K562 (cell line): Measurements from ENCODE around the gene NPAS1. TPM values are rescaled to one million over a fixed set of nuclear protein-coding genes. Genes with fewer than 3 reads are reported as not detected.
A peak's percentile ranks its signal among the peaks of the same experiment; 100 is the strongest.

Source experiments
- ATAC-seq: fragments of 200-7000 bp; cut with Tn5 transposase; 3 replicates; pipeline ENCODE4 v1.9.1; 2020; ENCODE audit warnings: moderate library complexity
- BruUV-seq: library from RNA; stranded (reverse); fragments of 400-500 nt; replicated peaks from 2 replicates; lab custom pipeline; 2021; lab: Mats Ljungman, UMichigan
- CTCF ChIA-PET: fragments of 300-600 bp; formaldehyde crosslinking; extraction: SDS; loops from one replicate; lab custom pipeline; 2021; ENCODE audit warnings: low intra/inter-chr PET ratio; lab: Yijun Ruan, JAX
- POLR2A ChIA-PET: fragments of 300-600, 350-650 bp; sonication (Branson Sonifier 250); formaldehyde crosslinking; extraction: SDS; loops from one replicate; lab custom pipeline; 2021; ENCODE audit warnings: antibody characterized with exemption, inconsistent platforms; lab: Yijun Ruan, JAX
- DNase-seq, 4 experiments: peaks; one replicate each; pipeline versions ENCODE4 v3.0.0 to v3.0.0-alpha.2; 2011 to 2018; ENCODE audit warnings: low spot score in 3 of 4, mixed read lengths in 3 of 4; ENCODE audit errors: extremely low read depth in 1 of 4
- FAIRE-seq: peaks from 2 replicates; lab custom pipeline; 2011; peaks lifted over from hg19 to GRCh38; lab: Jason Lieb, UNC
- H2AFZ ChIP-seq: 2 replicates; pipeline ENCODE4 v1.6.0; 2011; ENCODE audit warnings: low read depth, low read length, control low read depth, inconsistent platforms
- H3K27ac ChIP-seq: fragments of 200-600 bp; 3 replicates; pipeline ENCODE4 v1.8.0; 2011; ENCODE audit warnings: low read depth, mild to moderate bottlenecking, control low read depth, inconsistent platforms, low read length, moderate library complexity, mixed read lengths; ENCODE audit errors: extremely low read depth
- H3K27me3 ChIP-seq, 2 experiments: fragments of 300-600 bp in 1 of 2; 2 replicates in 1 of 2; 3 replicates in 1 of 2; pipeline versions ENCODE4 v1.6.0 to v1.8.0; 2011; ENCODE audit warnings: inconsistent platforms in 2 of 2, low read length in 2 of 2, mild to moderate bottlenecking in 1 of 2, mixed read lengths in 1 of 2, moderate library complexity in 1 of 2; ENCODE audit not compliant: control insufficient read depth in 2 of 2, insufficient read depth in 2 of 2
- H3K36me3 ChIP-seq: fragments of 300-600 bp; 3 replicates; pipeline ENCODE4 v1.8.0; 2011; ENCODE audit warnings: mild to moderate bottlenecking, low read length, inconsistent platforms; ENCODE audit not compliant: control insufficient read depth, insufficient read depth
- H3K4me1 ChIP-seq, 2 experiments: fragments of 200-600 bp in 1 of 2; replicated peaks in 1 of 2; 2 replicates in 1 of 2; 3 replicates in 1 of 2; pipeline versions ENCODE4 v1.5.1 to v1.8.0; 2011; ENCODE audit warnings: inconsistent platforms in 2 of 2, low read length in 2 of 2, mild to moderate bottlenecking in 1 of 2, mixed read lengths in 1 of 2, moderate library complexity in 1 of 2; ENCODE audit not compliant: control insufficient read depth in 2 of 2, insufficient read depth in 2 of 2
- H3K4me2 ChIP-seq: 2 replicates; pipeline ENCODE4 v1.6.1; 2011; ENCODE audit warnings: low read length, control low read depth, inconsistent platforms, mixed read lengths; ENCODE audit not compliant: insufficient read depth
- H3K4me3 ChIP-seq: fragments of 200-600 bp; sonication (generic), shearing (Covaris generic); 2 replicates; pipeline ENCODE4 v1.5.1; 2016; ENCODE audit warnings: control low read depth, inconsistent platforms
- H3K79me2 ChIP-seq: fragments of 200-600 bp; 3 replicates; pipeline ENCODE4 v1.8.0; 2011; ENCODE audit warnings: low read length, inconsistent platforms; ENCODE audit not compliant: control insufficient read depth, insufficient read depth
- H3K9ac ChIP-seq, 2 experiments: 2 replicates each; pipeline versions ENCODE4 v1.6.0 to v1.6.1; 2011; ENCODE audit warnings: low read depth in 2 of 2, low read length in 2 of 2, control low read depth in 1 of 2, inconsistent platforms in 1 of 2, mild to moderate bottlenecking in 1 of 2, mixed read lengths in 1 of 2; ENCODE audit not compliant: insufficient read depth in 1 of 2
- H3K9me1 ChIP-seq: one replicate; pipeline ENCODE4 v1.6.0; 2011; ENCODE audit warnings: inconsistent platforms, mild to moderate bottlenecking, low read length, moderate library complexity; ENCODE audit not compliant: control insufficient read depth, insufficient read depth
- H3K9me3 ChIP-seq: replicated peaks from 2 replicates; pipeline ENCODE4 v1.5.1; 2011; ENCODE audit warnings: low read depth, low read length, inconsistent platforms; ENCODE audit not compliant: control insufficient read depth, insufficient read depth
- H4K20me1 ChIP-seq: replicated peaks from 2 replicates; pipeline ENCODE4 v1.6.1; 2011; ENCODE audit warnings: low read length, inconsistent platforms, mixed read lengths; ENCODE audit not compliant: control insufficient read depth, insufficient read depth
- KLF16 ChIP-seq: IDR thresholded peaks from 2 replicates; pipeline ENCODE4 v1.6.1; 2016; ENCODE audit warnings: antibody characterized with exemption
- POLR2G ChIP-seq: fragments of 200-400 bp; formaldehyde crosslinking; IDR thresholded peaks from 2 replicates; pipeline ENCODE4 v1.6.1; 2017; ENCODE audit warnings: low read depth, mild to moderate bottlenecking, antibody characterized with exemption, low read length, moderate library complexity
- SIX5 ChIP-seq, 2 experiments: IDR thresholded peaks; 2 replicates each; pipeline ENCODE4 v1.6.1; 2011; ENCODE audit warnings: low read length in 2 of 2, borderline replicate concordance in 1 of 2, low read depth in 1 of 2, mild to moderate bottlenecking in 1 of 2, moderate library complexity in 1 of 2; ENCODE audit not compliant: insufficient read depth in 1 of 2
- ZFP36 ChIP-seq: fragments of 150-350 bp; IDR thresholded peaks from 2 replicates; pipeline ENCODE4 v1.6.1; 2018; ENCODE audit warnings: low read length, low read depth; ENCODE audit not compliant: partially characterized antibody
- ZKSCAN3 ChIP-seq: fragments of 250-450 bp; sonication (Bioruptor Pico); IDR thresholded peaks from 2 replicates; pipeline ENCODE4 v1.4.0; 2020
- ZNF354B ChIP-seq: fragments of 250-450 bp; sonication (Bioruptor Pico); IDR thresholded peaks from 2 replicates; pipeline ENCODE4 v1.4.0; 2020
- WGBS: fragments of 100-300 bp; shearing (Covaris generic); methylation state at CpG from one replicate; pipeline ENCODE4 v1.1.6; 2016; ENCODE audit warnings: low coverage, mixed read lengths; ENCODE audit not compliant: insufficient coverage; ENCODE audit errors: missing lambda C conversion rate; 5-methylcytosine and 5-hydroxymethylcytosine counted together
- in situ Hi-C: fragments of 300-500 bp; cut with MboI; formaldehyde crosslinking; loops from 4 replicates; pipeline ENCODE4 v1.15.0; 2018; ENCODE audit warnings: inconsistent platforms, mixed read lengths
- intact Hi-C: fragments of 100-400 bp; cut with micrococcal nuclease; formaldehyde crosslinking; loops from 2 replicates; pipeline ENCODE4 v1.14.2; 2022
- polyA plus RNA-seq, 8 experiments: library from polyadenylated mRNA; depleted of rRNA in 4 of 8; stranded (reverse) in 5 of 8; unstranded in 3 of 8; fragments of >200 nt; fragmentation: Nextera tagmentation in 2 of 8; fragmentation: Illumina TruSeq in 1 of 8; extraction: Ambion mirVana in 2 of 8; extraction: Trizol in 1 of 8; gene quantifications; 2 replicates each; pipeline versions ENCODE4 v1.2.1 to v1.2.3, GENCODE V29; 2011 to 2014; ENCODE audit warnings: inconsistent platforms in 1 of 8, missing spikeins in 1 of 8
- total RNA-seq, 7 experiments: library from RNA; depleted of rRNA in 6 of 7; stranded (reverse); fragments of >200 nt in 6 of 7; fragmentation: Illumina TruSeq in 2 of 7; extraction: Trizol in 2 of 7; gene quantifications; 2 replicates each; pipeline versions ENCODE4 v1.2.1 to v1.2.3, GENCODE V29; 2011 to 2021; ENCODE audit warnings: low replicate concordance in 1 of 7
- TF ChIP-seq, protein P1 (sequence below): fragments of 200-800 bp; sonication (Bioruptor generic); IDR thresholded peaks from 2 replicates; pipeline ENCODE4 v1.6.1; 2016; ENCODE audit warnings: missing genetic modification characterization, missing compliant biosample characterization

Gene NPAS1
- total and polyA plus RNA-seq, 9 of the 15 experiments (the other 6 are each of a cell fraction or from before 2014, with no cell fraction given), result 0.58 to 5.3 (median 2.0) TPM; not detected in 2

DNA sequence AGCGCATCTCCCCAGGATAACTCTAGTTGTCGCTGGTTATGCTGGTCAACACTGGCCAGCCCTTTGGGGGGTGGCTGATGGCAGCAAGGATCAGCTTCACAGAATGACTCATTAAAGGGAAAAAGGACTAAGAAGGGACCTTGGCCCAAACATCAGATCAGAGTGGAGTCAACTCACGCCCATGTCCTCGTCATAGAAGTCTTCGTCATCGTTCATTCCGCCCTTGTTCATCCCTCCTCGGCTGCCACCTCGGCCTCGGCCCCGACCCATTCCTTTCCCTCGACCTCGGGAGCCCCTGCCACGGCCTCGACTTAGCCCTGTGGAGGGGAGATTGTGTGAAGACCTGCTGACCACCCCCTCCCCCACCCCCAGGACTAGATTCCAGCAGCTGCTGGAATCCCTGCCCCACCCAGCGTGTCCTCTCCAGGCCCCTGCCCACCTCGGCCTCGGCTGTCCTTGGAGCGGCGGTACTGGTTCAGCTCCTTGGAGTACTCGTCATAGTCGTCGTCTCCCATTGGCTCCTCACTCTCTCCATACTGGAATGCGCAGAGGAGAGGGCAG, 65.3 kb downstream of the NPAS1 start:
- POLR2A ChIA-PET, result no interaction called here
- BruUV-seq, result no TSS peak

DNA sequence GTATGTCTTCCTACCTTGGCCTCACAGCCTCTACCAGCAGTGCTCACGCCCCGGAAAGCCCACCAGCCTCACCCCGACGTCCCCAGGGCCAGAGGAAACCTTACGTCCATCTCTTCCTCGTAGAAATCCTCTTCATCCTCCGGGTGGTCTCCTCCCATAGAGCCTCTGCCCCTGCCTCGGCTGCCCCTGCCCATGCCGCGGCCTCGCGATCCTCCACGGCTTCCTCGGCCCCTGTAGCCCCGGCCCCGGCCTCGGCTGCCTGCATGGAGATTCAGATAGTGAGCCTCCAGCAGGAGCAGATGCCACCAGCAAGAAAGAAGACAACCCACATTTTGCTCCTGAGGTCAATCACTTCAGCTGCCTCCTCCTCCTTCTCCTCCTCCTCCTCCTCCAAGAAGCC, 66.6 kb downstream of the NPAS1 start:
- peaks cover 95% of the 10 kb centered on the region; the same call in 2 of the 3 replicates for H3K36me3 ChIP-seq
- H3K27ac ChIP-seq, result no peak overlapping the region
- in situ Hi-C loops (no loop called here), intact Hi-C loops (no loop called here)
- no peaks in the 10 kb centered on the region for H4K20me1 ChIP-seq
- H3K79me2 ChIP-seq, result no peaks in the 10 kb centered on the region
- BruUV-seq, result no TSS peak
- no peaks in the 10 kb centered on the region for H3K27me3 ChIP-seq
- CTCF ChIA-PET, result no interaction called here
- no peak overlapping the region for H3K4me3 ChIP-seq
- H3K4me1 ChIP-seq, result no peaks in the 10 kb centered on the region
- no peaks in the 10 kb centered on the region for H3K9me3 ChIP-seq
- WGBS, result 99% methylated on average over 15 of the region's 17 CpGs
- FAIRE-seq (no peak), DNase-seq (no peak), ATAC-seq (no peak)
- no peak overlapping the region for H2AFZ ChIP-seq
- POLR2A ChIA-PET, result no interaction called here
- TF ChIP-seq ZFP36, result peak; percentile 67
- TF ChIP-seq KLF16, result no peak
- no peak for TF ChIP-seq ZNF354B (CRISPR knock-in tag)
- TF ChIP-seq, protein P1, sequence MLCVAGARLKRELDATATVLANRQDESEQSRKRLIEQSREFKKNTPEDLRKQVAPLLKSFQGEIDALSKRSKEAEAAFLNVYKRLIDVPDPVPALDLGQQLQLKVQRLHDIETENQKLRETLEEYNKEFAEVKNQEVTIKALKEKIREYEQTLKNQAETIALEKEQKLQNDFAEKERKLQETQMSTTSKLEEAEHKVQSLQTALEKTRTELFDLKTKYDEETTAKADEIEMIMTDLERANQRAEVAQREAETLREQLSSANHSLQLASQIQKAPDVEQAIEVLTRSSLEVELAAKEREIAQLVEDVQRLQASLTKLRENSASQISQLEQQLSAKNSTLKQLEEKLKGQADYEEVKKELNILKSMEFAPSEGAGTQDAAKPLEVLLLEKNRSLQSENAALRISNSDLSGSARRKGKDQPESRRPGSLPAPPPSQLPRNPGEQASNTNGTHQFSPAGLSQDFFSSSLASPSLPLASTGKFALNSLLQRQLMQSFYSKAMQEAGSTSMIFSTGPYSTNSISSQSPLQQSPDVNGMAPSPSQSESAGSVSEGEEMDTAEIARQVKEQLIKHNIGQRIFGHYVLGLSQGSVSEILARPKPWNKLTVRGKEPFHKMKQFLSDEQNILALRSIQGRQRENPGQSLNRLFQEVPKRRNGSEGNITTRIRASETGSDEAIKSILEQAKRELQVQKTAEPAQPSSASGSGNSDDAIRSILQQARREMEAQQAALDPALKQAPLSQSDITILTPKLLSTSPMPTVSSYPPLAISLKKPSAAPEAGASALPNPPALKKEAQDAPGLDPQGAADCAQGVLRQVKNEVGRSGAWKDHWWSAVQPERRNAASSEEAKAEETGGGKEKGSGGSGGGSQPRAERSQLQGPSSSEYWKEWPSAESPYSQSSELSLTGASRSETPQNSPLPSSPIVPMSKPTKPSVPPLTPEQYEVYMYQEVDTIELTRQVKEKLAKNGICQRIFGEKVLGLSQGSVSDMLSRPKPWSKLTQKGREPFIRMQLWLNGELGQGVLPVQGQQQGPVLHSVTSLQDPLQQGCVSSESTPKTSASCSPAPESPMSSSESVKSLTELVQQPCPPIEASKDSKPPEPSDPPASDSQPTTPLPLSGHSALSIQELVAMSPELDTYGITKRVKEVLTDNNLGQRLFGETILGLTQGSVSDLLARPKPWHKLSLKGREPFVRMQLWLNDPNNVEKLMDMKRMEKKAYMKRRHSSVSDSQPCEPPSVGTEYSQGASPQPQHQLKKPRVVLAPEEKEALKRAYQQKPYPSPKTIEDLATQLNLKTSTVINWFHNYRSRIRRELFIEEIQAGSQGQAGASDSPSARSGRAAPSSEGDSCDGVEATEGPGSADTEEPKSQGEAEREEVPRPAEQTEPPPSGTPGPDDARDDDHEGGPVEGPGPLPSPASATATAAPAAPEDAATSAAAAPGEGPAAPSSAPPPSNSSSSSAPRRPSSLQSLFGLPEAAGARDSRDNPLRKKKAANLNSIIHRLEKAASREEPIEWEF (CRISPR knock-in tag), result no peak
- 0 out of 2 replicates have a peak, but pooled peaks have one; percentile 26 for TF ChIP-seq POLR2G
- no peak for TF ChIP-seq ZKSCAN3 (CRISPR knock-in tag)
- H3K9me1 ChIP-seq, result no peaks in the 10 kb centered on the region
- no peak overlapping the region for H3K9ac ChIP-seq
- H3K4me2 ChIP-seq, result no peak overlapping the region

More for the DNA sequence above, 65.3 kb downstream of the NPAS1 start:
- 96% methylated on average over 19 of the region's 24 CpGs for WGBS
- no peak overlapping the region for H3K9ac ChIP-seq
- FAIRE-seq (no peak), ATAC-seq (no peak), DNase-seq (no peak)
- H3K27ac ChIP-seq, result no peak overlapping the region
- H3K79me2 ChIP-seq, result no peaks in the 10 kb centered on the region
- H4K20me1 ChIP-seq, result no peaks in the 10 kb centered on the region
- in situ Hi-C loops (loop anchor here (5.0 kb wide), 1 partner anchor 42 kb away; no protein-coding TSS in a partner anchor), intact Hi-C loops (no loop called here)
- H3K4me2 ChIP-seq, result no peak overlapping the region
- CTCF ChIA-PET, result no interaction called here
- no peak overlapping the region for H2AFZ ChIP-seq
- no peaks in the 10 kb centered on the region for H3K9me3 ChIP-seq
- peaks cover 95% of the 10 kb centered on the region; the same call in 2 of the 3 replicates for H3K36me3 ChIP-seq
- TF ChIP-seq SIX5 (IDR thresholded peaks at IDR 0.05; ENCODE audit: borderline replicate concordance in 1 of 2, insufficient read depth in 1 of 2, low read depth in 1 of 2, low read length in 2 of 2) (no peak), POLR2G (0 out of 2 replicates have a peak, but pooled peaks have one; percentile 18)
- H3K27me3 ChIP-seq, result no peaks in the 10 kb centered on the region
- no peaks in the 10 kb centered on the region for H3K4me1 ChIP-seq
- H3K4me3 ChIP-seq, result no peak overlapping the region
- no peaks in the 10 kb centered on the region for H3K9me1 ChIP-seq
